Mesenchymal stem cell (in vitro differentiated cells and primary cell): ENCODE measurements around the gene DHRSX.

Experiments
- DNase-seq: peaks from one replicate; pipeline ENCODE4 v3.0.0-alpha.2; 2013
- H2AFZ ChIP-seq: one replicate; pipeline ENCODE4 v1.6.1; 2013; ENCODE audit warnings: low read depth, mild to moderate bottlenecking, control low read depth, inconsistent platforms, low read length, moderate library complexity
- H2AK5ac ChIP-seq: 2 replicates; pipeline ENCODE4 v1.6.1; 2013; ENCODE audit warnings: low read length, moderate library complexity, mild to moderate bottlenecking, inconsistent platforms; ENCODE audit not compliant: severe bottlenecking
- H2BK120ac ChIP-seq: one replicate; pipeline ENCODE4 v1.6.1; 2013; ENCODE audit warnings: low read depth, mild to moderate bottlenecking, inconsistent platforms, low read length, moderate library complexity
- H2BK12ac ChIP-seq, 2 experiments: one replicate each; pipeline ENCODE4 v1.6.1; 2013; ENCODE audit warnings: inconsistent platforms in 2 of 2, low read length in 2 of 2, mild to moderate bottlenecking in 2 of 2, moderate library complexity in 2 of 2, control low read depth in 1 of 2
- H2BK15ac ChIP-seq: one replicate; pipeline ENCODE4 v1.6.1; 2013; ENCODE audit warnings: mild to moderate bottlenecking, low read depth, inconsistent platforms; ENCODE audit not compliant: poor library complexity, severe bottlenecking
- H2BK5ac ChIP-seq: 2 replicates; pipeline ENCODE4 v1.6.1; 2013; ENCODE audit warnings: low read depth, mild to moderate bottlenecking, low read length, control low read depth, inconsistent platforms; ENCODE audit not compliant: poor library complexity, severe bottlenecking
- H3K14ac ChIP-seq, 2 experiments: one replicate each; pipeline ENCODE4 v1.6.1; 2013; ENCODE audit warnings: inconsistent platforms in 2 of 2, low read length in 2 of 2, control low read depth in 1 of 2, mild to moderate bottlenecking in 1 of 2, moderate library complexity in 1 of 2
- H3K18ac ChIP-seq, 2 experiments: one replicate each; pipeline ENCODE4 v1.6.1; 2013; ENCODE audit warnings: inconsistent platforms in 2 of 2, low read length in 2 of 2, control low read depth in 1 of 2, low read depth in 1 of 2, mild to moderate bottlenecking in 1 of 2
- H3K23ac ChIP-seq, 2 experiments: one replicate each; pipeline ENCODE4 v1.6.1; 2013; ENCODE audit warnings: inconsistent platforms in 2 of 2, low read length in 2 of 2, mild to moderate bottlenecking in 2 of 2, moderate library complexity in 2 of 2, control low read depth in 1 of 2
- H3K27ac ChIP-seq: 2 replicates; pipeline ENCODE4 v1.5.1; 2013; ENCODE audit warnings: mild to moderate bottlenecking, moderate library complexity, low read length, control low read depth, inconsistent platforms; ENCODE audit not compliant: poor library complexity, severe bottlenecking
- H3K27me3 ChIP-seq, 2 experiments: 2 replicates each; pipeline versions ENCODE4 v1.6.1 to v1.7.0; 2013; ENCODE audit warnings: low read length in 2 of 2, mild to moderate bottlenecking in 2 of 2, moderate library complexity in 2 of 2, control low read depth in 1 of 2, inconsistent platforms in 1 of 2; ENCODE audit not compliant: control insufficient read depth in 1 of 2, insufficient read depth in 1 of 2
- H3K36me3 ChIP-seq, 2 experiments: 2 replicates each; pipeline versions ENCODE4 v1.6.1 to v1.7.0; 2013; ENCODE audit warnings: low read length in 2 of 2, control low read depth in 1 of 2, inconsistent platforms in 1 of 2, low read depth in 1 of 2, mild to moderate bottlenecking in 1 of 2; ENCODE audit not compliant: insufficient read depth in 2 of 2, control insufficient read depth in 1 of 2
- H3K4ac ChIP-seq, 2 experiments: one replicate each; pipeline ENCODE4 v1.6.1; 2013; ENCODE audit warnings: inconsistent platforms in 2 of 2, low read length in 2 of 2, mild to moderate bottlenecking in 2 of 2, moderate library complexity in 2 of 2, control low read depth in 1 of 2, low read depth in 1 of 2
- H3K4me1 ChIP-seq: 2 replicates; pipeline ENCODE4 v1.6.1; 2013; ENCODE audit warnings: low read depth, low read length, control low read depth; ENCODE audit not compliant: control insufficient read depth, insufficient read depth
- H3K4me2 ChIP-seq: 2 replicates; pipeline ENCODE4 v1.6.1; 2013; ENCODE audit warnings: low read length, mild to moderate bottlenecking, inconsistent platforms; ENCODE audit not compliant: poor library complexity, severe bottlenecking
- H3K4me3 ChIP-seq, 2 experiments: 2 replicates each; pipeline versions ENCODE4 v1.5.1 to v1.7.0; 2013; ENCODE audit warnings: low read length in 2 of 2, mild to moderate bottlenecking in 2 of 2, control low read depth in 1 of 2, low read depth in 1 of 2; ENCODE audit not compliant: insufficient read depth in 1 of 2
- H3K79me1 ChIP-seq: replicated peaks from 2 replicates; pipeline ENCODE4 v1.6.1; 2013; ENCODE audit warnings: mild to moderate bottlenecking, control low read depth, low read length, inconsistent platforms; ENCODE audit not compliant: poor library complexity, severe bottlenecking
- H3K9ac ChIP-seq: 2 replicates; pipeline ENCODE4 v1.7.0; 2013; ENCODE audit warnings: mild to moderate bottlenecking, low read length, moderate library complexity
- H3K9me3 ChIP-seq: 2 replicates; pipeline ENCODE4 v1.7.0; 2013; ENCODE audit warnings: mild to moderate bottlenecking, low read length; ENCODE audit not compliant: control insufficient read depth
- H4K8ac ChIP-seq: one replicate; pipeline ENCODE4 v1.6.1; 2013; ENCODE audit warnings: inconsistent platforms, mild to moderate bottlenecking, low read length, moderate library complexity
- H4K91ac ChIP-seq: one replicate; pipeline ENCODE4 v1.6.1; 2013; ENCODE audit warnings: mild to moderate bottlenecking, low read length, inconsistent platforms
- WGBS: methylation state at CpG from one replicate; pipeline ENCODE4 v1.1.7; 2013; ENCODE audit warnings: mixed read lengths; 5-methylcytosine and 5-hydroxymethylcytosine counted together

DHRSX gene

GRCh38 chrX:2371026-2371711, 129.6 kb downstream of the DHRSX start:
- H3K14ac ChIP-seq = no peak overlapping the region
- WGBS = 93% methylated on average over 20 of the region's 20 CpGs
- no peak overlapping the region for H3K9ac ChIP-seq
- H4K91ac ChIP-seq = no peak overlapping the region
- H3K9me3 ChIP-seq = no peaks in the 10 kb centered on the region
- H3K23ac ChIP-seq = no peak overlapping the region
- peaks cover 10% of the 10 kb centered on the region for H3K79me1 ChIP-seq
- DNase-seq = no peak
- H3K4me1 ChIP-seq = peaks cover 3% of the 10 kb centered on the region
- H2BK15ac ChIP-seq = no peak overlapping the region
- no peak overlapping the region for H3K27ac ChIP-seq
- H2BK12ac ChIP-seq = no peak overlapping the region
- H3K4ac ChIP-seq = no peak overlapping the region
- H2BK120ac ChIP-seq = no peak overlapping the region
- H2AFZ ChIP-seq = no peak overlapping the region
- no peaks in the 10 kb centered on the region for H3K27me3 ChIP-seq
- H2AK5ac ChIP-seq = no peak overlapping the region
- H3K4me3 ChIP-seq = no peak overlapping the region
- H3K4me2 ChIP-seq = no peak overlapping the region
- peaks cover 5% of the 10 kb centered on the region in 2 experiments for H3K36me3 ChIP-seq
- no peak overlapping the region for H3K18ac ChIP-seq
- H4K8ac ChIP-seq = no peak overlapping the region
- H2BK5ac ChIP-seq = no peak overlapping the region

GRCh38 chrX:2370456-2370855, 130.3 kb downstream of the DHRSX start:
- Histone ChIP-seq H2AK5ac (no peak overlapping the region), H2AFZ (no peak overlapping the region), H3K4me2 (no peak overlapping the region), H3K27ac (no peak overlapping the region), H3K18ac (no peak overlapping the region), H3K36me3 (peaks cover 5% of the 10 kb centered on the region in 2 experiments), H4K91ac (no peak overlapping the region), H3K27me3 (no peaks in the 10 kb centered on the region), H3K4me1 (peaks cover 3% of the 10 kb centered on the region), H3K9ac (no peak overlapping the region), H3K79me1 (peaks cover 10% of the 10 kb centered on the region), H3K4ac (no peak overlapping the region), H2BK12ac (no peak overlapping the region), H3K4me3 (no peak overlapping the region), H2BK120ac (no peak overlapping the region), H4K8ac (no peak overlapping the region), H3K23ac (no peak overlapping the region), H3K9me3 (no peaks in the 10 kb centered on the region), H2BK5ac (no peak overlapping the region), H2BK15ac (no peak overlapping the region), H3K14ac (no peak overlapping the region)
- DNase-seq = no peak
- 89% methylated on average over 8 of the region's 8 CpGs for WGBS

GRCh38 chrX:2369206-2369605, 131.6 kb downstream of the DHRSX start:
- H3K27ac ChIP-seq = no peak overlapping the region
- no peak overlapping the region for H3K4ac ChIP-seq
- H3K14ac ChIP-seq = no peak overlapping the region
- peaks cover 5% of the 10 kb centered on the region in 2 experiments for H3K36me3 ChIP-seq
- no peak overlapping the region for H2BK12ac ChIP-seq
- H4K91ac ChIP-seq = no peak overlapping the region
- H3K79me1 ChIP-seq = peaks cover 10% of the 10 kb centered on the region
- no peaks in the 10 kb centered on the region for H3K27me3 ChIP-seq
- no peak overlapping the region for H2BK5ac ChIP-seq
- no peak overlapping the region for H3K9ac ChIP-seq
- H3K4me2 ChIP-seq = no peak overlapping the region
- no peak overlapping the region for H2BK120ac ChIP-seq
- no peaks in the 10 kb centered on the region for H3K9me3 ChIP-seq
- 89% methylated on average over 4 of the region's 5 CpGs for WGBS
- no peak overlapping the region for H3K18ac ChIP-seq
- H3K4me3 ChIP-seq = no peak overlapping the region
- no peak for DNase-seq
- H3K23ac ChIP-seq = no peak overlapping the region
- H2BK15ac ChIP-seq = no peak overlapping the region
- no peak overlapping the region for H2AFZ ChIP-seq
- no peak overlapping the region for H4K8ac ChIP-seq
- peaks cover 3% of the 10 kb centered on the region for H3K4me1 ChIP-seq
- H2AK5ac ChIP-seq = no peak overlapping the region

- peaks cover 2% of the 10 kb centered on the region for H3K9me3 ChIP-seq
- H3K4me3 ChIP-seq = no peak overlapping the region
- H4K91ac ChIP-seq = no peak overlapping the region
- DNase-seq = no peak
- no peak overlapping the region for H2AK5ac ChIP-seq
- no peak overlapping the region for H3K4ac ChIP-seq
- H2BK15ac ChIP-seq = no peak overlapping the region
- no peak overlapping the region for H3K4me2 ChIP-seq
- no peak overlapping the region for H2BK5ac ChIP-seq
- no peaks in the 10 kb centered on the region for H3K36me3 ChIP-seq
- H2AFZ ChIP-seq = no peak overlapping the region
- H2BK120ac ChIP-seq = no peak overlapping the region
- no peak overlapping the region for H3K14ac ChIP-seq
- H3K9ac ChIP-seq = no peak overlapping the region
- H3K4me1 ChIP-seq = peaks cover 1% of the 10 kb centered on the region
- H3K18ac ChIP-seq = no peak overlapping the region
- no peak overlapping the region for H3K27ac ChIP-seq
- peaks cover 2% of the 10 kb centered on the region for H3K79me1 ChIP-seq
- no peak overlapping the region for H2BK12ac ChIP-seq
- no peak overlapping the region for H3K23ac ChIP-seq
- 93% methylated on average over 8 of the region's 9 CpGs for WGBS
- no peaks in the 10 kb centered on the region for H3K27me3 ChIP-seq
- H4K8ac ChIP-seq = no peak overlapping the region
These were observed 140.0 kb downstream of the DHRSX start for GRCh38 chrX:2360731-2361130.
